LoVo (cell line): ENCODE data around the gene HOXD1.

ENCODE experiments used
- DNase-seq: peaks from one replicate; pipeline ENCODE4 v3.0.0-alpha.2; 2016; ENCODE audit warnings: low spot score

Gene HOXD1

DNA sequence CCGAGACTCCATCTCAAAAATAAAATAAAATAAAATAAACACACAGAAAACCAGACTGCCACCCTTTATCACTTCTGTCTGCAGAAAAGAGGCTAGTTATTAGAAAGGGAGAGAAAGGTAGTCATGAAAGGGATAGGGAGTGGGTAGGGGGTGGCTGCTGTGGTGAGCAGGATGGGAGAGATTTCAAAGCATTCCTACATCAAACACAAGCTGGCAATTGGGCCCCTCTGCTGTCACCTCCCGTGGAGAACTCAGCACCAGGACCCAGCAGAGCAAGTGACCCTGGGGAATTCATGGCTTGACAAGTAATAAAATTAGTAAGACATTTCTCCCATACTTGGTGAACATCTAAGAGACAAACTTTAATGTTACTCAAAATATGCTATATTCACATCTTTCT lies 3.7 kb upstream of the HOXD1 start:
- no peak for DNase-seq

DNA sequence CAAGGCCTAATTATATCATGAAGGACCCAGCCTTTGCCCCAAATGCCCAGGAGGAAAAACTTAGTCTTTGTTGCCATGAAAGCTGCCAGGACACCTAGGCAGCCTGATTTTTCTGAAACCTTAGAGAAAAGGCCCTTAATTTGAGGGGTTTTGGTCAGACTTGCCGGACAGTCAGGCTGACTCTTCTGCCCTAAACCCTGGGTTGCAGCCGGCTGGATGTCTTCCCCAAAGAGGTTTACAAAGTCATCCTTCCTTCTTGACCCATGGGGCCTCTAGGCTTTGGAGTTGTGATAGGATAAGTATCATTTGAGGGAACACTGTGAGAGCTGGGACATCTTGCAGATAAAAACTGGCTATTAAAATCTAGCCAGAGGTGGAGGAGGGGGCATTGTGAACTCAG lies 2.4 kb upstream of the HOXD1 start:
- DNase-seq = no peak

DNA sequence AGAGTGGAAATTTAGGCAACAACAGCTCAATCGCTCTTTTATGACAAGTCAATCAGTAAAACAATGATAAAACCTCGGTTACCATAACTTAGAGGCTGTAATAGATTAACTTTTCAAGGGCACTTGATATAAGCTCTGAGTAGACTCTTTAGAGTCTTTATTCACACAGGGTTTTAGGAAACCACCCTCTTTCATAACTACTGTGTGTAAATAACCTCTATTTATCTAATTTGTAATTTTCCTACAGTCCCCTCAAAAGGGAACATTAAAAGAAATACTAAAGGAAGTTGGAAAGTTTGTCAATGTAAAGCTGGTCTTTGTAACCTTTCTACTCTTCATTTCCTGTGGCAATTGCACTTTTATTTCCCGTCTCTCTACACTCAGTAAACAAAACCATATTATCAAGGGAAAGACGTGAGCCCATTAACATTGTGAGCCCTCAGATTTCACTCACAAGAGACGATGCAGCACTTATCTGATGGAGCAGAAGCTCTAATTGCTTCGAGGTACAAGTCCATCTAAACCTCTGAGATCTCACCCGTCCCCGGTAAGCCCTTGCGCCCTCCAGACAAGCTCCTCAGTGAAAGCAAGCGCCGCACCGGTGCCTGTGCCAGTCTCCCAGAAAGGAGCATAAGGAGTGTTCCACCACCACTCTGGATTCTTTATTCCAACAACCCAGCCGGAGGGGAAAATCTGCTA lies 1.1 kb upstream of the HOXD1 start:
- DNase-seq = peak; percentile 19

DNA sequence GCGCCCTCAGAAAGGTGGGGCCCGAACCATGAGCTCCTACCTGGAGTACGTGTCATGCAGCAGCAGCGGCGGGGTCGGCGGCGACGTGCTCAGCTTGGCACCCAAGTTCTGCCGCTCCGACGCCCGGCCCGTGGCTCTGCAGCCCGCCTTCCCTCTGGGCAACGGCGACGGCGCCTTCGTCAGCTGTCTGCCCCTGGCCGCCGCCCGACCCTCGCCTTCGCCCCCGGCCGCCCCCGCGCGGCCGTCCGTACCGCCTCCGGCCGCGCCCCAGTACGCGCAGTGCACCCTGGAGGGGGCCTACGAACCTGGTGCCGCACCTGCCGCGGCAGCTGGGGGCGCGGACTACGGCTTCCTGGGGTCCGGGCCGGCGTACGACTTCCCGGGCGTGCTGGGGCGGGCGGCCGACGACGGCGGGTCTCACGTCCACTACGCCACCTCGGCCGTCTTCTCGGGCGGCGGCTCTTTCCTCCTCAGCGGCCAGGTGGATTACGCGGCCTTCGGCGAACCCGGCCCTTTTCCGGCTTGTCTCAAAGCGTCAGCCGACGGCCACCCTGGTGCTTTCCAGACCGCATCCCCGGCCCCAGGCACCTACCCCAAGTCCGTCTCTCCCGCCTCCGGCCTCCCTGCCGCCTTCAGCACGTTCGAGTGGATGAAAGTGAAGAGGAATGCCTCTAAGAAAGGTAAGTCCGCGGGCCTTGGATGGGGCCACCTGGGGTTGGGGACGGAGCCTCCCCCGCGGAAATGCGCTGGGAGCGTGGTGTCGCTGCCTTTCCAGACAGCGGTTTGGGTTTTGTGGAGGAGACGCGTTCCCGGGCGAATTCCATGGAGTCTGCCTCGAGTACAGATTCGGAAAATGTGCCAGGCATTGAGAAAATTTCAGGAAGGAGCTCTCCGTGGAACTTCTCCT lies 559 bp downstream of the HOXD1 start:
- no peak for DNase-seq

DNA sequence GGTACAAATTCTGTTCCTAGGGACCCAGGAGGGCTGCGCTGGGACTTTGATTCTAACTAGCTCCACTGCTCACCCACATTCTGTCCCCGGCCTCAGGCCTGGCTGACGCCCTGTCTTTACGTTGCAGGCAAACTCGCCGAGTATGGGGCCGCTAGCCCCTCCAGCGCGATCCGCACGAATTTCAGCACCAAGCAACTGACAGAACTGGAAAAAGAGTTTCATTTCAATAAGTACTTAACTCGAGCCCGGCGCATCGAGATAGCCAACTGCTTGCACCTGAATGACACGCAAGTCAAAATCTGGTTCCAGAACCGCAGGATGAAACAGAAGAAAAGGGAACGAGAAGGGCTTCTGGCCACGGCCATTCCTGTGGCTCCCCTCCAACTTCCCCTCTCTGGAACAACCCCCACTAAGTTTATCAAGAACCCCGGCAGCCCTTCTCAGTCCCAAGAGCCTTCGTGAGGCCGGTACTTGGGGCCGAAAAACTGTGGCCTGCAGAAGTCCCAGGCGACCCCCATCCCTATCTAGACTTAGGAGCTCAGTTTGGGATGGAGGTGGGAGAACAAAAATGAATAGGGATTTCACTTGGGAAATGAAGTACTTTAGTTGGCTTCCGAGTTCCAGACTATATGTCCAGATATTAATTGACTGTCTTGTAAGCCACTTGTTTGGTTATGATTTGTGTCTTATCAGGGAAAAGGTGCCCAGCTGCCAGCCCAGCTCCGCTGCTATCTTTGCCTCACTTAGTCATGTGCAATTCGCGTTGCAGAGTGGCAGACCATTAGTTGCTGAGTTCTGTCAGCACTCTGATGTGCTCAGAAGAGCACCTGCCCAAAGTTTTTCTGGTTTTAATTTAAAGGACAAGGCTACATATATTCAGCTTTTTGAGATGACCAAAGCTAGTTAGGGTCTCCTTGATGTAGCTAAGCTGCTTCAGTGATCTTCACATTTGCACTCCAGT lies 1.5 kb downstream of the HOXD1 start:
- no peak for DNase-seq

DNA sequence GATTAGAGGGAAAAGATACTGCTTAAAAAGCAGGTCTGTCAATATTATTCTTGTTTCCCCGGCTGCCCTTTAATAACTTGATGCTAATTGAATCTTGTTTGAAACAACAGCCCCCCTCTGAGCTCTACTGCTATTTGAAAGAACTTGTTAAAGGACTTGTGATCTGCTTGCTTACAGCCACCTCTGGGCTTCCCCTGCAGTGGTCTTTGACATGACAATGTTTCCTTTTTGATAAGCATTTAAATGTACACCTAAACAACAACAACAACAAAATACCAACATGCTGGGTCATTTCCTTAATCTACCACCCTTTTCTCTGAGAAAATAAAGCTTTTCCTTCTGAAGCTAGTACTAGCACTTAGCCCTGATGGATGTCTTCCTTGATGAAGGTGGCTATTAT lies 3.9 kb downstream of the HOXD1 start:
- no peak for DNase-seq

DNA sequence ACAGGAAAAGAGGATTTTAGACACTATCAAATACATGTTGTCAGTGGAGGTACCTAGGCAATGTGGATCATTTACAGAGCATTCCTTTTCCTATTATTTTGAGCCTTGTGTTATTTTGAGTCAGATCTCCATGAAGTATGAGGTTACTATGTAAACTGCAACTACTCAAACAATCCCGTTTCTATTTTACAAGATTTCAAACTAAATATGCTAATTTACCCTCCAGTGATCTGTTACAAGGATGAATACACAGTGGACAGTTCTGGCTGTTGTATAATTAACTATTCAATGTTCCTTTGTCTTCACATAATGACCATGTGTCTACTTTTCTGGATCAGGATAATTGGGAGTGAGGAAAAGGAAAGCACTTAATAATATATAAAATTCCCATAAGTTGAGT lies 4.6 kb downstream of the HOXD1 start:
- DNase-seq = no peak

DNA sequence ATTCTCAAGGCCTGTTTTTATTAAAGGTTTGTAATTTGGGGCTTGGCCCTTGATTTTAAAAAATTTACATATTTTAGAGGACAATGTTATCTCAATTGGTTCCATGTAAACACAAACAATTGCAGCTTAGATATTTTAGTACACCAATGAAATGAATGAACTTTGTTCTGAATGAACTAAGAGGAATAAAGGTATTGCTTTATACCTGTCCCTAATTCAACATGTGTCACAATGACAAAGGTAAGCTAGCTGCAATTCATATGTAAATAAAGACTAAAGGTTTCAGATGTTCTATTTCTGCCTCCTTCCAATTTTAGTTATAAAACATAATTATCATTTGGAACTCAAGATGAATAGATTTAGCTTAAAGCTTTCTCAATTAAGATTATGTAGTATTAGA lies 11.4 kb downstream of the HOXD1 start:
- DNase-seq = no peak

DNA sequence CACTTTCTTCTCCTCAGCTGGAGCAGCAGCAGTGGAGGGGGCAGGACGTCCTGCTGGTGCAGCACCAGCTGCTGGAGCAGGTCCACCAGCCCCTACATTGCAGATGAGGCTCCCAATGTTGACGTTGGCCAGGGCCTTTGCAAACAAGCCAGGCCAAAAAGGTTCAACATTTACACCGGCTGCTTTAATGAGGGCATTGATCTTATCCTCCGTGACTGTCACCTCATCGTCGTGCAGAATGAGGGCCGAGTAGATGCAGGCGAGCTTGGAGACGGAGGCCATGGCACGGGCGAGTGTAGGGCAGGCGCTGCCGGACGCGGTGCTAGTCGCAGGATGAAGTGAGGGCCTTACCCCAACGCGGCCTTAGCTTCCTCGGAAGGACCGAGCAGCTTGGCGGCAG lies 12.5 kb downstream of the HOXD1 start:
- no peak for DNase-seq

DNA sequence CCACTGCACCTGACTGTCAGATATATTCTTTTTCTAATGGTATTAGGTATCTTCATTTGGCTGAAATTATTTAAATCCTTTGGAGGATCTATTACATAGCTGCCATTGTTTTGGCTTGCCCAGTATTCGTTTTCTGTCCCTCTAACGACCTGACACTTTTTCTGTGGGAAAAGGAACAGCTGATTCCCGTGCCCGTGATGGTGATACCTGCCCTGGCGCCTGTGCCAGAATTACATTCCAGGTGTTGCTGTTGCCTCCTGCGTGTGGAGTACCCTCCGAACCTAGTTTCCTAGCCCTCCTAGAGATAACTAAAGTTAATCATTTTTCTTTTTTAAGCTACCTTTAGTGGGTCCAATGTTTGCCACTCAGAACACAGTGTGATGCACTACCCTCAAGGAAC lies 14.0 kb downstream of the HOXD1 start:
- no peak for DNase-seq

DNA sequence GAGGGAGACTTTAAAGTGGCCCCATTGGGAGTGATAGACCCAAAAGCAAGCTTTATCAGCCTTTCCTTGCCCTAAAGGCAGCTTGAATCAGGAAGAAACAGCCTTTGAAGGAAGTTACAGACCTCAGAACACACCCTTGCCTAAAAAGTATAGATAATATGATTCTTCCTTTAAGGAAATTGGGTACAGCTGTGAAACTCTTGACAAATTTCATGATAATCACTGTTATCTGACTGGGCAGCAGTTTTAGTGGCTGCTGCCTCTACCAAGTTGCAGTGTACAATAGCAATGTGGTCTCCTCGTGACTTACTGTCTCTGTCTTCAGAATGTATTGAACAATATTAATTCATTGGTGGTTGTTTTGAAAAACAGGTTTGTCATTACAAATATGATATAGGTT lies 16.7 kb downstream of the HOXD1 start:
- DNase-seq = no peak

DNA sequence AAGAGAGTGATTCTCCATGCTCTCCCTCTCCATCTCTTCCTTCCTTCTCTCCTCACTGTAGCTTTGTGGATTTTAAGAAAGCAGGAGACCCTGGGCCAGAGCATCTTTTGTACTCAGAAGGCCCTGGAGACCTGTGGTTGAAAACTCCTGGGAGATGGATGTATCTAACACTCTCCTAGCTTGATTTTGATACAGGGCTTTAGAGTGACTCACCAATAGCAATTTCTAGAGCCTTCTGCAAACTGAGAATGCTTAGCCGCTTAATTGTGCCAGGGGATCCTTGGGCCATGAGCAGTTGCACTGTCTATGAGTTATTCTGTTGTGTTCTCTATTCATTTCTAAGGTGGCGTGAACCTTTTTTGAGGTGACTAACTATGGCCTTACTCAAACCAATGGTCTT lies 17.7 kb downstream of the HOXD1 start:
- DNase-seq = no peak

DNA sequence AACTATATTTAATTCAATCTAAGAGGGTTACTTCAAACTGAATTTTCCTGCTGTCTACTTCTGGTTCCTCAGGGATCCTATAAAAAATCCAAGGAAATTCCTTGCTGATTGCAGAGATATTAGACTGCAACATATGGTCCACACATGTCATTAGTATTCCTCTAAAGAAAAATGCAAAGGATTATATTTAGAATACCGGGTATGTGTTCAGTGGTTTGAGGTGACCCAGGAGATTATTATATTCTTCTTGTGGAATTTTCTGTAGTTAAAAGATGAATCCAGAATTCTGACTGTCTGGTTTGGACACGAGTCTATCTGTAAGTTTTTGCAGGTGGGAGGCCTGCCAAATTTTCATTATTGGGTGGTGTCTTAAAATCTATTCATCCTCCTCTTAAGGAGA lies 18.2 kb downstream of the HOXD1 start:
- DNase-seq = no peak

DNA sequence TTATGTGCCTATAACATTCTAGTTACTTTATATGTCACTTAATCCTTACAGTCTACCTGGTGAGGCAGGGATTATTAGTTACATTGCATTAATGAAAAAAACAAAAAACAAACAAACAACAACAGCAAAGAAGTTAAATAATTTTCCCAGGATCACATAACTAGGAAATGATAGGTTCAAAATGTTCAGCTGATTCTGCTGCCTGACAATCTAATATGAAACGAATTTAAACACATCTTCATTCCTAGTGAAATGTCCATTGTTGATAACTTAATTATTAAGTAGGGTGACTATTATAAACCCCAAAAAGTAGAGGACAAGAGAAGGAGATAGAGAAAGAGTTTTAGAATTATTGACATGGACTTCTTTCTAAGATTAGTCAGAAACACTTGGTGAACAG lies 22.6 kb downstream of the HOXD1 start:
- no peak for DNase-seq

DNA sequence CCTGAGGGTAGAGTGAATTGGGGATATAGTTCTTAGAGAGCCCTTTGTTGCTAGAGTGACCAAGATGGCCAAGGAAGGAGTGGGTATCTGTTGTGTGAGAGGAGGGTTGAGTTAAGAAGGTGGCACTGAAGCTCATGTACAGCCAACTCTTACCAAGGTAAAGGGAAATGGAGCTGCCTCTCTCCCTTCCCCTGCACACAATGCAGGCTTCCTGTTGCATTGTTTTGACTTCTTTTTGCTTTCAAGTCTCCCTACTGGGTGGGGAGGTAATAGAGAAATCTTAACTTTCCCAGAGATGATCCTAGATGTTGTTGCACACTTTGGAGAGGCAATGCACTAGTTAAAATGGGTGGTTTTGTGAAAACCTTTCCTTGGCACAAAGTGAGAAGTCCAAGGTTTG lies 23.8 kb downstream of the HOXD1 start:
- DNase-seq = no peak

DNA sequence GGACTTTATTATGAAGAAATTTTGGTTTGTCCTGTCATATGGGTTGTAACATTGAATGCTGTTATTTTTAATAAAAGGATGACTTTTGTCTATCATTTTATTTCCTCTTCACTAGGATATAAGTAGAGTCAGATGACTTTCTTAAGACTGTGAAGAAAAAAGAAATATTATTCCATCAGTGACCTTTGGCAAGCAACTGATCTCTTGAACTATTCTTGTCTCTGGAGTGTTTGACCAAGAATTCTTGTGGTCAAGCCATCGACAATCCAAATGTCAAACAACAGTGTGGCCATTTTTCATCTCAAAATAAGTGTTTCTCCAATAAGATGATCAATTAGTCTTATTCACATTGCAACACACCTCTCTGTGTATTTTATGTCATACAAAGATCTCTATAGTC lies 24.9 kb downstream of the HOXD1 start:
- DNase-seq = no peak

DNA sequence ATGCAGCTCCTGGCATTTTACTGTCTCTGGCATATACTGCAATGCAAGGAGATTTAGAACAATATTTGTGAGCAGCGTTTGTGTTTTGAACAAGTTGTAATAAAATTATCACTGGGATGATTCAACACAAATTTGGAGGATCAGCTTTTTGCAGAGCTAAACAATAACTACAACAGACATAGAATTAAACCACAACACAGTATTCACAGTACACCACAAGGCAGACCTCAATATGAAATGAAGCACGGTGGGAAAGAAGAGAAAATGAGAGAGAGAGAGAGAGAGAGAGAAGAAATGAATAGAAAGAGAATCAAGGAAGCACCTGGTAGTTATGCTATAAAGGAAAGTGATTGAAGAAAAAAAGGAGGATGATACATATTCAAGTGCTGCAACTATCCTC lies 39.4 kb downstream of the HOXD1 start:
- DNase-seq = no peak

DNA sequence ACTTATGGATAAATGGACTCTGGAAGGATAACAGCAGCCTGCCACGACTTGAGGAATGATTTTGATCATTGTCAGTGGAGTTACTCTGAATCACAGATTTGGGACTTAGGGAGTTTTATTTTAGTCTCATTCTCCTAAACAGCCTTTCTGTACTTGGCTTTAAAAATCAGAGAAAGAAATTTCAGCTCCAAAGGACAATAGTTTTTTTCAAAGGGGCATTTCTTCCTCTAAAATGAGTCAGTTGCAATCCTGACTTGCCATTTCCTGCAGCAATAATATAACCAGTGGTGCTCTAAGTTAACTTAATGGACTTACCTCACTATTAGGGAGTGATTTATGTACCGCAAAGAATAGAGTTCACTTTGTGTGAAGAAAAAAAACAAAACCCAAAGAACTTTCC lies 45.7 kb downstream of the HOXD1 start:
- no peak for DNase-seq

DNA sequence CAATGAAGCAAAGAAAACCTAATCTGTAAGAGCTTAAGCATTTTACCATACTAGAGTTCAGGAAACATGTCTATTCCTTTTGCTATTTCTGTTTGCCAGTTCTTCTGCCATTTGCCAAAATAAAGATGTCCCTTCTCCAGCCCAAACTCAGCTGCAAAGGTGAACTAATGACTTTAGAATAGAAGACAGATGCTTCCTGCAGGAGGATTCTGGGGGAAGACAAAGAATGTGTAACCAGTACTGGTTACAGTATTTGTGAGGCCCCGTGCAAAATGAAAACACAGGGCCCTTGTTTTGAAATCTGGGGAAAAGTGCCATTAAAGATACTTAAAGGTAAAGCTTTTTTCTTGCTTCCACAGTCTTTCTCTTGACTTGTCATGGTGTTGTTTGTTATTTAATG lies 46.5 kb downstream of the HOXD1 start:
- no peak for DNase-seq

DNA sequence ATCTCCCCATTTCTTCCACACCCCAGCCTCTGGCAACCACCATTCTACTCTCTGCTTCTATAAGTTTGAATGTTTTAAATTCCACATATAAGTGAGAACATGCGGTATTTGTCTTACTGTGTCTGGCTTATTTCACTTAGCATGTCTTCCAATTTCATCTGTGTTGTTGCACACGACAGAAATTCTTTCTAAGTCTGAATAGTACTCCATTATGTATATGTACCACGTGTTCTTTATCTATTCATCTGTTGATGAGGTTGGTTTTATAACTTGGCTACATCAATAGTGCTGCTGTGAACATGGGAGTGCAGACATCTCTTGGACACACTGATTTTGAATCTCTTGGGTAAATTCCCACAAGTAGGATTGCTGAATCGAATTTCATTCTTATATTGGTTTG lies 49.0 kb downstream of the HOXD1 start:
- no peak for DNase-seq

DNA sequence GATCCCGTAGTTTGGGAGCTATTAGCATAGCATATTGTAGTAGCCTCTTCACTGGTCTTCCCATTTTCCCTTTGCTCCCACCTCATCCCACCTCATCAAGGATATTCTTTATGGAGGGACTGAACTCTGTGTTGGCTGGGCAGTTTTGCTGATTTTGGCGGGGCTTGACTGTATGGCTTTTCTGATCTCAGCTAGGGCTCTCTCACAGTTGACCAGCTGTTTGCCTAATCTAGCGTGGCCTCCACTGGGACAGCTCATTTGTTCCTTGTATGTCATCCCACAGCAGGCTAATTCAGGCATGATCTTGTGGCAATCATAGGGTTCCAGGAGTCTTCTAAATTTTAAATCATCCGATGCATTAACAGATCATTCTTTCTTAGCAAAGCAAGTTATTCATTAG lies 50.6 kb downstream of the HOXD1 start:
- no peak for DNase-seq

DNA sequence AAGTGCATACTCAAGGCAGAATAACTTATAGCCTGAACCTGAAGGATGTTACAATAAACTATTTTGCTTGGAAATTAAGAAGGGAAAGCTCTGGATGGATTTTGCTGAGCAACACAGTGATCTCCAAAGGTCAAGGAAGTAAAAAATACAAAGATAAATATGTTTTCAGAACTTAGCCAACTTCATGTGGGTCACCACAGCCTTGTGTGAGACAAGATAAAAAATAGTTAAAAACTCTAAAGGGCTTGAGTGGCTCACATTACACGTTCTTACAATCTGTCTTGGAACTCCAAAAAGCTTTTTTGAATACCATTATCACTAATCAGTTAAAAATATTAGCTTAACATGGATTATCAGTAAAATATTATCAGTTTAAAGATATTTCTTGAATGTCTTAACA lies 51.8 kb downstream of the HOXD1 start:
- DNase-seq = no peak
